Measurements from ENCODE around the gene HEG1. TPM values are rescaled to one million over a fixed set of nuclear protein-coding genes. Genes with fewer than 3 reads are reported as not detected.
A peak's percentile ranks its signal among the peaks of the same experiment; 100 is the strongest.

HEG1 gene
- total RNA-seq, 1 donor from 2014 or later, result 22.0 TPM

DNA sequence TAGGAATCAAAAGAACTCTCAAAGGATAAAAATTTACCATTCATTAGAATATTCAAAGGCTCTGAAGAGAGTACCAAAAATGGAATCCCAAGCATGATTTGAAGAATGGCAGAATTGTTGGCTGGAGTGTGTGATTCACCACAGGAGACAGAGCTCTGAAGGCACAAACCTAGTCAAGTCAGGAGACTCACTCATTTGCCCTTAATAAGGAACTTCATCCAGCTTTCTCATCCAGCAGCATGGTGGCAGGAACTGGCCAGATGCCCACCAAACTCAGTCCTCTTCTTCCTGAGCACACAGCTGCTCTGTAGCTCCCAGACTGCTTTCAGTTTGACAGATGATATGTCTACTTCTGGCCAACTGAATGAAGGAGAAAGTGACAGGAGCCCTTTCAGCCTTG lies 16.5 kb upstream of the HEG1 start:
- no peak for DNase-seq

DNA sequence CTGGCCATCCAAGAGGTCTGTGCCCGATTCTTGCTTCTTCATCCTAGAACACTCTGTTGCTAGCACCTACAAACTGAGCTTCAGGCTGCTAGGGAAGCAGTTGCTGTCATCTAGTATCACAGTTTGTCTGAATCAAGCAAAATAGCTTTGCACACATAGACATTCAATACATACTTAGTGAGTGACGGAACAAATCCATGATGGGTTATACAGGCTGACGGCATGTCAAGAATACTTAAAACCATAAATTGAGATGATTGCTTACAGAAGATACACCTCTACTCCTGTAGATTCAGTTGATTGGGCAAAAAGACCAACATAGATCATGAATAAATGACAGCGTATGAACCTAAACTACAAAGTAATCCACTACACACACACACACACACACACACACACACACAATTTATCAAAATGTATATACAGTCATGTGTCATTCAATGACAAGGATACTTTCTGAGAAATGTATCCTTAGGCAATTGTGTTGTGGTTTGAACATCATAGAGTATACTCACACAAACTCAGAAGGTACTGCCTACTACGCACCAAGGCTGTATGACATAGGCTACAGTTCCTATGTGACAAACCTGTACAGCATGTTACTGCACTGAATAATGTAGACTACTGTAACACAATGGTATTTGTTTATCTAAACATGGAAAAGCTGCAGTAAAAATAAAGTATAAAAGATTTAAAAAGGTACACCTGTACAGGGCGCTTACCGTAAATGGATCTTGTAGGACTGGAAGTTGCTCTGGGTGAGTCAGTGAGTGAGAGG lies 14.4 kb upstream of the HEG1 start:
- no peak for DNase-seq

DNA sequence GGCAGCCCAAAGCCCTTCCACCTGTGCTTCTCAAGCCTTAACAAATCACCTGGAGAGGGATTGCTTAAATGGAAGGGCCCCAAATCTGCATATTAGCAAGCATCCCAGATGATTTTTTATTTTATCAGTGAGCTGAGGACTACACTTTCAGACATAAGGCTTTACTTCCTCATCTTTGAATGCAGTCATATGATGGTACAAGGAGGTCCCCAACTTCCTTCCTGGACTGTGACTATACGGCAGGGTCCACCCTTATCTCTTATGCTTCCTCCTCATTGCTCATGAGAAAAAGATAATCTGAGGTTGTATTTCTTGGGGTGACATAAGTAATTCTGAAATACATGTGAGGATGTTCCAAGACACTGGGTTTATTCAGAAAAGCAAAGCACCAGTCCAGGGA lies 13.7 kb upstream of the HEG1 start:
- DNase-seq, result no peak

DNA sequence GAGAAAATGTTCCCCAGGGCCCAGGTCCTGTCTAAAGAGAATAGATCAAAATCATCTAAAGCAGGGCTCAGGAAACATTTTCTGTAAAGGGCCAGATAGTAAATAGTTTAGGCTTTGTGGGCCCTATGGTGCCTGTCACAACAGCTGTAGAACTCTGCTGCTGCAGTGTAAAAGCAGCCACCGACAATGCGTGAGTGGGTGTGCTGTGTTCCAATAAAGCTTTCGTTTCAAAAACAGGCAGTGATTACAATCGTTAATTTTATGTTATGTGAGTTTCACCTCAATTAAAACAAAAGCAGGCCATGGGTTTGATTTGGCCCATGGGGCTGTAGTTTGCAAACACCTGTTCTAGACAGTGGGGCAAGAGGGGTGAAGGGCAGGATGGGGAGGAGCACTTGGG lies 12.5 kb upstream of the HEG1 start:
- no peak for DNase-seq

DNA sequence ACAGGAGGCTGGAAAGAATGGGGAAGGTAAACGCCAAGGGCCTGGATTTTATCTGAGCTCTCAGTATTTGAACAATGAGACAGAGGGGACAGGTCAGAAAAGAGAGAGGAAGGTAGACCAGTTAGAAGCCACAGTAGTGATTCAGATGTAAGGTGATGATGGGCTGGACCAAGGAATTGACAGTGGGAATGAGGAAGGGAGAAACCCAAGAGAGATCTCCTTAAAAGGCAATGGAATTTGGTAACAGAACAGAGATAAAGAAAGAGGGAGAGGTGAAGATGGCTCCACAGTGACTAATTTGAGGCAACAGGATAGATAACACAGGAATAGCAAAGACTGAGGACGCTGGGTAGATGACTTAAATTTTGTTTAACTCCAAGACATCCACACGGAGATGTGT lies 11.4 kb upstream of the HEG1 start:
- no peak for DNase-seq

DNA sequence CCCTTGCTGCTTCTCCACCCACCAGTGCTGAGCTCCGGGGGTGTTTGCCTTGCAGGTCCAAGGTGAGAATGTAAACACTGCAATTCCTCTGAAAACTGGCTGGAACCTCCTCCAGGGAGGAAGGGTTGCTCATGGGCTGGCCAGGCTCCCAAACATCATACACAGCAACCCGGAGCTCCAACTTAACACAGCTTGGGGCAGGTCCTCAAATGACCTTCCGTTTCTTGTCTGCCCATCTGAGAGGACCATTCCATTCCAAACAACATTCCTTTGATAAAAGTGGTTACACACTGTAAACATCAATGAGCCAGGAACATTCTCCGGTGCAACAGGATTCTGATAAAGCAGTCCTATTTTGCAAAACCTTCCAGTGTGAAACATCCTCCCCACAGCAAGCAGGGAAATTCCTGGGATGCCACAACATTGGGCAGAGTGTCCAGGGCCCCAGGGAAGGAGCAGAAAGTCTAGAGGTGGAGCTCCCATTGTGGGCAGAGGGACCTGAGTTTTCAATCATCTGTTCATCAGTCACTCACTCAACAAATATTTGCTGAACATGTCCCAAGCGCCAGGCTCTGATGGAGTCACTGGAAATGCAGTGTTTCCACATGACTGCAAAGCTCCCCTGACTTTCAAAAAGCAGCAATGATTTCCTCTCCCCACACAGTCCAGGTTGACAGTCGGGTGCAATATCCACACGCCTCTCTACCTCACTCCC lies 7.3 kb upstream of the HEG1 start:
- DNase-seq, result no peak

DNA sequence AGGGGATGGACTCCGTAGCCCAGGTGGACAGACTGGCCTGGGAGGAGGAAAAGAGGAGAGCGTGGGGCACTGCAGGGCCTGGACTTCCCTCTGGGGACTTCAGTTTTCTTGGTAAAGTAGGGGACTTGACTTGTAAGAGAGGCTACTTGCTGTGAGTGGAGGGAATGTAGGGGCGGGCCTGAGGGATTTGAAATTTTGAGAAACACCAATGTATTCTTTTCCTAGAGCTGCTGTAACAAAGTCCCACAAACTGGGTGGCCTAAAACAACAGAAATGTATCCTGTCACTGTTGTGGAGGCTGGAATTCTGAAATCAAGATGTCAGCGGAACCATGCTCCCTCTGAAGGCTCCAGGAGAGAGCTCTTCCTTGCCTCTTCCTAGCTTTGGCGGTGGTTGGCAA lies 5.8 kb upstream of the HEG1 start:
- DNase-seq, result no peak

DNA sequence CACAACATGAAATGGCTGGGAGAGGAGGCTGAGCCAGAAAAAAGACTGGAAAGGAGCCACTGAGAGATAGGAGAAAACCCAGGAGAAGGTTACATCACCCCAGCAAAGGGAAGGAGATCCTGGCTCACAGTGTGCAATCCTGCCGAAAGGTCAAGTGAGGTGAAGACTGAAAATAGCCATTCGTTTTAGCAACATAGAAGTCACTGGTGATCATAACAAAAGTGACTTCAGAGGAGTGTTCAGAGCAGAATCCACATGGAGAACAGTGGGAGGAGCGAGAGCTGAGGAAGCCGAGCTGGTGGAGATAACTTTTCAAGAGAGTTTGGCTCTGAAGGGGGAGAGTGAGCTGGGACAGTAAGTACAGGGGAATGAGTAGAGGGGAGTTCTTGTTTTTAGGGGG lies 5.4 kb upstream of the HEG1 start:
- DNase-seq, result peak; percentile 63

DNA sequence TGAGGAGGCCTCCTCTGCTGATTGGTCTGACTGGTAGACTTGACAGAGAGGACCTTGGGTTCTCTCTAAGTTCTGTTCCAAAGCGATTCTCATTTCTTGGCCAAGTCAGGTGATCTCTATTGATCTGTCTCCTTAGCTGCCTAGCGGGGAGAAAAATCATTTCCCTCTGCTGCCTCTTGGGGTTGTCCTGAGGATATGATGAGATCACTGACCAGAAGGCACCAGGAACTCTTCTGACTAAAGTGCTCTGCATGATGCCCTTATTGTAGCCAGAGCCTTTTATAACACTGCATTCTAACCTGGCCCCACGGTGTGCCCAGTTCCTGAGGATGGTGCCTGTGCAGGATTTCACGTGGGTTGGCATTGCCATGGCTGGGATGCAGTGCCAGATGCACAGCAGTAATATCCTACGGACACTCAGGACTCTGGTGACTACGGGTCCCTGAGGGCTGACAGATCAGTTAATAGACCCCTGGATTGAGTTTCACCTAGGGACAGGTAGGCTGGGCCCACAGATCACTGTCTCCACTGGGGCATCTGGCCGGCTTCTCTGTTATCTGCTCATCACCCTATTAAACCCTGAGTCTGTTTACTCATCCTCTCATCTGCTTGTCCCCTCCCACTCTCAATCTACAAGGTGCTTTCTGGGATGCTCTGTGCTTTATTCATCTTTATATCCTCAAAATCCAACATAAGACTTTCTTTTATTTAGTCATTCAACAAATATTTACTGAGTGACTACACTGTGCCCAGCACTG lies 3.9 kb upstream of the HEG1 start:
- DNase-seq, result no peak

DNA sequence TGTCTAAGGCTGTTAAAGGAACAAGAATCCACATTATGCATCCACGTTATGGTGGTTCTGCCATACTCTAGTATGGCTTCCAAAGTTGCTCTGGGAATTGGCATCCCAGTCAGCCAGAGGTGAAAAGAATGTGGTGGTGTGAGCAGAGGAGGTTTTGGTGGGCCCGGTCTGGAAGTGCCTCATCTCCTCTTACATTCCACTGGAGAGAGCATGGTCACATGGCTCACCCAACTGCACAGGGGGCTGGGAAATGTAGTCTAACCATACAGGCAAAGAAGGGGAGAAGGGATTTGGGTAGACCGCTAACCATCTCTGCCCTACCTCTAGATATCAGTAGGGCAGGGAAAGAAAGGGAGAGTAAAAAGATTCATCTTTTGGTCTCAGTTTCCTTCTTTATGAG lies 3.2 kb upstream of the HEG1 start:
- DNase-seq, result no peak

DNA sequence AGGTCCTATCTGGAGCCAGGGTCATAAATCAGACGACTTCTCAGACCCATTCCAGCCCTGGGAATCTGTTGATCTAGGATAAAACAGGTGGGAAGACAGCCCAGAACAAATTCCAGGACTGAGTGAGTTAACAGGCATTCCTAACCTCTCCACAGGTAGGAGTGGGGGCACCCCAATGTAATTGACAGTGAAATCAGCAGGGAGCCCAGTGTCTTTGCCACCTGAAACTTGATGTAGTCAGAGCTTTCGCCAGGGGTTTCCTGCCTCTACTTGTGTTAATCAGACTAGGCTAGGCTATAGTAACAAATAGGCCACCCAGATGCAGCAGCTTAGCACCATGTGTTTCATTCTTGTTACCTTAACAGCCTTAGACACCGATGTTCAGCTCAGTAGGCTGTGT lies 2.7 kb upstream of the HEG1 start:
- no peak for DNase-seq

DNA sequence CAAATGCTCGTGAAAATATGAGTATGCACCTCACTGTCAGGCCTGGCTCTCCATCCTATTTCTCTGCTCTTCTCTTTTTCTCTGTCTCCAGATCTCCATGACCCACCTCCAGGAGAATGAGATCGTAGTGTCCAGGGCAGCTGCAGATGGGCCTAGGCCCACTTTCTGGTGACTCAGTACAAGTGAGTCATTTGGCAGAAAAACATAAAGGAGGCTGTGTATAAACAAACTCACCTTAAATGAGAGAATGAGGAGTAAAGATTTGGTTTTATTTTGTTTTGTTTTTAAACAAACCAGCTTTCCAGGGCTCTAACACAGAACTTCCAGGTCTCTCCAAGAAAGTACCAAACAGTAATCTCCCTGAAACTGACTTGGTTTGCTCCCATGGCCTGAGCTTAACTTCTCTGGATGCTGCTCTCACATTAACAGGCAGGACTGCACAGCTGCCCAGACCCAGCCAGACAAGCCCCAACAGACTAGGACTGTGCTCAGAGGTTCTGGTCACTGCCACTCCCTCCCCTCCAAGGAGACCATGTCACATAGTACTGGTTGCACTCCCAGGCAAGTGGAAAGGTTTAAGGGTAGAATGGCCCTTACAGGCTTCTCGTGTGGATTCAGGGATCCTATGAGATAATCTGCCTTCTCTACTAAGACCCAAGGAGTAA lies 1.5 kb upstream of the HEG1 start:
- no peak for DNase-seq

DNA sequence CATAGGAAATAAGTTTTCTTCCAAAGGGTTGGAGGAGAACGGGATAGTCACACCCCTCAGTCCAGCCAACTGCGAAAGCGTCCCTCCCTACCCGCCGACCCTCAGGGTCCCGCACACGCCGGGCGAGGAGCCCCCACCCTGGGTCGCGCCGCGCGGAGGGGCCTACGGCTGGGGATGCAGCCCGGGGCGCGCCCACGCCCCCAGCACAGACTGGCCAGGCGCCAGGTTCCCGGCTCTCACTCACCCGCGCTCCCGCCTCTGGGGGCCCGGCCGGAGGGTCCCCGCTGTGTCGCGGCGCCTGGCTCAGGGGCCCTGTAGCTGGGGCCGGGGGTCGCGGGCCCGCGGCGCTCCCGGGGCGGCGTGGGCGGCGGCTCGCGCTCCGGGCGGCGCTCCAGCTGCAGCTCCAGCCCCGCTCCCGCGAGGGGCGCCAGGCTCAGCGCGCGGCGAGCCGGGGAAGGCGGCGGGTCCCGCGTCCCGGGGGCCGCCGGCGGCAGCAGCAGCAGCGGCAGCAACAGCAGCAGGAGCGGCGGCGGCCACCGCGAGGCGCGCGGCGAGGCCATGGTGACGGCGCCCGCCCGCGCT lies 375 bp downstream of the HEG1 start:
- DNase-seq, result no peak

DNA sequence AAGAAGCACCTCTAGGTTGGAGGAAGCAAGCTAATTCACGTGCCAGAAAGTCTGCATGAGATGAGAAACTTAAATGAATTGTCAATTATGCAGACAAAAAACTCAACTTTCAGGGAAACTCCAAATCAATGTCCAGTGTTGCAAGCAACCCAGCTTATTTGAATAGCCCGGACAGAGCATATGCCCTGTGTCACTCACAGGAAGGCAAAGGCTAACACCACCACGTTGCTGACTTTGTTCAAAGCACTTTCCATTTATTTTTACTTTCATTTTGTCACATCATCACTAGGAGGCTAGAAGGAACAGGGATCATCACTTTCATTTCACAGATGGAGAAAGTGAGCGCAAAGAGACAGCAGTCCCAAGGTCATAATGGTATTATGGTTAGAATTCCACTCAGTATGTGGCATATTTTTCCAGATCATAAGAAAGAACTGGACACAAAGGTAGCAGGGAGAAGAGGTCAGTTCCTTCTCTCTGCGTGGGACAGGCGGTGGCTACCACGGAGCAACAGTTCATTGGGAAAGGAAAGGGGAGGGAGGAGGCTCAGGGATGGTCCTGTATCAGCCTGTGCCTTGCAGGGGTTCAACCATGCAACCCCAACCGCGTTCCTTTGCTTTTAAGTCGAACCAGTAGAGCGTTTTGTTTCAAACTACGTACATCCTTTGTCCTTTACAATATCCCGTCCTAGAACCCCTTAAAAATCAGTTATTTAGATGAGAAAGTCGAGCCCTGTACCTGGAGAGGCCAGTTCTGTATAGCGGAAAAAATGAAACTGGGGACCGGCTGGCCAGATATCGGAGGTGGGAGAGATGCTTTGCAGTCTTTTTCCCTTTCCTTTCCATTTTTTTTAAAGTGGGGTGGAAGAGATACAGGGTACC lies 1.1 kb downstream of the HEG1 start:
- peak; percentile 68 for DNase-seq

DNA sequence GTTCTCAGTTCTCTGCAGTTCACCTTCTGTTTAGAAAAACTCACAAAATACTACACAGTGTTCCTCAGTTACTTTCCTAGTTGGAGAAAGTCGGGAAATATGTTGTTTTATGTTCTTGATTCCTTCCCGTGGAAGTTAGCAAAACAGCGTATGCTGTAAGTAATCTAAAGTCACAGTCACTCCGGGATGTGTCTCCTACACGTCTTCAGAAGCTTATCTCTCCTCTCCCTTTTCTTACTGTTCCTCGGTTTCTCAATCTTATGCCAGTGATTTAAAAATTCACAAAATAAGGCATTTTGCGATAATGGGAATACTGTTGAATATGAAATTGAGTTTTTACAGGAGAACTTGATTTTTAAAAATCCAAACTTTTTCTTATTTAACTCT lies 1.7 kb downstream of the HEG1 start:
- no peak for DNase-seq

DNA sequence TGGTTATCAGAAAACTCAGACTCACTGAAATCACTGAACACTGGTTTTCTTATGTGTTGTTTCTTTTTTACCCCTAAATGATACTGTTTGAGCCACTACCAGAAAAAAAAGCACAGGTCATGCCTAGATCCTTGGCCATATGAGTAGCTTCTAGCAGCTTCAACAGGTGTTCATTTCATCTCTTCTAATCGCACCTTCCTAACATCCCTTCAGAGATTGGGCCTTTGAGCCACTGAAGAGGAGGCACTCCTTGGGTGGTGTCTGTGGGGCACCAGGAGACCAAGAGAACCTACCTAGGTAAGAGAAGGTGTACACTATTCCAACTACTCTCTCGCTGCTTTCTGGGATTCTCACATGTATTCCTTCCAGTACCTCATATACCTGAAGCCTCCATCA lies 2.5 kb downstream of the HEG1 start:
- no peak for DNase-seq

DNA sequence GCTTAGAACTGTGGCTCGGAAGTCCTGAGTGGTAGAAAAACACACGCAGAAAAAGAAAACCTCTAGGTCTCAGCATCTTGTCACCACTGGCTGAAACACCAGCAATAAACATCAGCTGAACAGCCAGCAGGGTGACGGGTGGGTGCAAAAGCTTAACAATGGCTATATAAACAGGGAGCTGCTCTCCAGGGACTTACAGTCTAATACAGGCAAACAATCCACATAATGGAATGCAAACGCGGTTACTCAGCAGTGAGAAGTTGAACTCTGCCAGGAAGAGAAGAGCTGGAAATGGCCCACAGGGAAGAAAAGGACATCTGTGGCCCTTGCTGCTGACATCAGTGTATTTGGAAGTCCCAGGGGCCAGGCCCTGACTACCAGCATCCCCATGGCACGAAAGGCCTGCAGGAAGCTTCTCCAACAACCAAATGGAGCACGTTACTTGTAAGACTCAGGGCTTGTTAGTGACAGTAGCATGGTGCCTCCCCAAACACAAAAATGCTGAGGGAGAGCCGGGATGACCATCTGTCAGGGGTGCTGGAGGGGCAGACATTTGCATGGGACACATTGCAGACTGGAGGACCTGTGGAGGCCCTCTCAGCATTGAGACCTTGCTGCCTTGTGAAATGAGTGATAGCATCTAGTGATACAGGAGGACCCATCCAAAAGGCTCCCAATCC lies 3.0 kb downstream of the HEG1 start:
- peak; percentile 84 for DNase-seq

DNA sequence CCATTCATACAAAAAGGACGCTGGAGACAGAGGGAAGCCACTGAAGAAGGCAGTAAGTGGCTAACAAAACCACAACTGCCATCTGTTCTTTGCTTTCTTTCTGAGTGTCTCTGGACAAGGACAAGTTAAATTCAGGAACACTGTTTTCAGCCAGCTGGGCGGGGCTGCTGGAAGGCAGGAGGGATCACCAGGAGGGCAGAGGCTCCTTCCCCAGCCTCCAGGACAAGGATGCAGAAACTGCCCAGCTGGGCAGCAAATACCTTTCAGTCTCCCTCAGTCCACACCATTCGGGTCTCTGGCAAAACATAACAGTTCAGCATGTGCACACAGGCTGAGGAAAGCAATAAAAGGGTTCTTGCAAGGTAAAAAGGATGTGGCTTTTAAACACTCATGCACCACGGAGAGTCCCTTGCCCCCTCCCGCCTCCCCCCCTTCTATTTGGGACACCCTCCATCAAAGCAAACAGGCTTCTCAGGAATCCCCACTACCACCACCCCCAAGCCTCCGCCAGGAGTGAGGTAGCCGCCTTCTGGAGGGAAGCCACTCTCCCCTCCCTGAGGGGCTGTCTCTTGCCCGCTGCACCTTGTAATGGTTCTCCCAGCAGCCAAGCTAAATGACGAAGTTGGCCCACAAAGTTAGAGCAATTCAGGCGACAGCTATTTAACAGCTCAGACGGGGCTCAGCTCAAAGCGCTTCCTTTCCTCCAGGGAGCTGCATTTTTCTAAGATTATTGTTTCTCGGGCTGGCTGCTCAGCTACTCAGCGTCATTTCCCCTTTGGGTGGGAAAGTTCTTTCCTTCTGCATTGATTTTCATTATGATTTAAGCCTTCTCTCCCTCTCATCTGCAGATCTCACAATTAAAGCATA lies 3.8 kb downstream of the HEG1 start:
- DNase-seq, result peak; percentile 89

DNA sequence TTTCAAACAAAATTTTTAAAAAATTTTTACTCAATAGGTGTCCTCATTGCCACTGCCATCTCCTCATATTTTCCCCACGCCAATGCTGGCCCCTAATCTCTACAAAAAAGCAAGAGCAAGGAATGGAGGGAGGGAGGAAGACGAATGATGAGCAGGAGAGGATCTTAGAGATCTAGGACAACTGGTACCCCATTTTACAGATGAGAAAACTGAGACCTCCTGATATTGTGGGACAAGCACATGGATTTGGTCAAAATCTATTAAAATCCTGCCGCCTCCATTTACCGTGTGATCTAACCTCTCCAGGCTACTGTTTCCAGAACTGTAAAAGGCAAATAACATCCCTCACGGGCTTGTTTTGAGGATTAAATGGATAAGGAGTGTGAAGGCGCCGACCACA lies 4.6 kb downstream of the HEG1 start:
- no peak for DNase-seq
